ENCODE results near the gene PRKCQ.

Gene PRKCQ

GRCh38 chr10:6607778-6608177 is 27.7 kb upstream of the PRKCQ start:
- no peaks in the 10 kb centered on the region for H3K27me3 ChIP-seq (ENCODE audit: insufficient read depth, low read depth, severe bottlenecking)
- no peaks in the 10 kb centered on the region for H3K9me3 ChIP-seq (ENCODE audit: severe bottlenecking)
- no peaks in the 10 kb centered on the region for H3K36me3 ChIP-seq
- no peak overlapping the region for H3K27ac ChIP-seq
- DNase-seq = no peak
- TF ChIP-seq CTCF (IDR thresholded peaks at IDR 0.05; ENCODE audit: low read depth, low read length) = no peak
- H3K4me3 ChIP-seq (ENCODE audit: low read depth, low read length) = no peak overlapping the region

GRCh38 chr10:6607182-6607581 is 27.1 kb upstream of the PRKCQ start:
- TF ChIP-seq CTCF (IDR thresholded peaks at IDR 0.05; ENCODE audit: low read depth, low read length) = no peak
- no peak for DNase-seq
- H3K27ac ChIP-seq = no peak overlapping the region
- H3K9me3 ChIP-seq (ENCODE audit: severe bottlenecking) = no peaks in the 10 kb centered on the region
- no peaks in the 10 kb centered on the region for H3K27me3 ChIP-seq (ENCODE audit: insufficient read depth, low read depth, severe bottlenecking)
- H3K36me3 ChIP-seq = no peaks in the 10 kb centered on the region
- no peak overlapping the region for H3K4me3 ChIP-seq (ENCODE audit: low read depth, low read length)

GRCh38 chr10:6603142-6604125 is 23.4 kb upstream of the PRKCQ start:
- Histone ChIP-seq H3K27ac (no peak overlapping the region), H3K9me3 (ENCODE audit: severe bottlenecking) (no peaks in the 10 kb centered on the region), H3K36me3 (no peaks in the 10 kb centered on the region), H3K4me3 (ENCODE audit: low read depth, low read length) (no peak overlapping the region), H3K27me3 (ENCODE audit: insufficient read depth, low read depth, severe bottlenecking) (no peaks in the 10 kb centered on the region)
- DNase-seq = no peak
- TF ChIP-seq CTCF (IDR thresholded peaks at IDR 0.05; ENCODE audit: low read depth, low read length) = no peak

- Histone ChIP-seq H3K27me3 (ENCODE audit: insufficient read depth, low read depth, severe bottlenecking) (no peaks in the 10 kb centered on the region), H3K27ac (no peak overlapping the region), H3K36me3 (no peaks in the 10 kb centered on the region), H3K4me3 (ENCODE audit: low read depth, low read length) (no peak overlapping the region), H3K9me3 (ENCODE audit: severe bottlenecking) (no peaks in the 10 kb centered on the region)
- DNase-seq = no peak
- no peak for TF ChIP-seq CTCF (IDR thresholded peaks at IDR 0.05; ENCODE audit: low read depth, low read length)
Measured at GRCh38 chr10:6602700-6603084, 22.6 kb upstream of the PRKCQ start.

GRCh38 chr10:6602026-6602699 is 22.1 kb upstream of the PRKCQ start:
- no peak for DNase-seq
- H3K27me3 ChIP-seq (ENCODE audit: insufficient read depth, low read depth, severe bottlenecking) = no peaks in the 10 kb centered on the region
- H3K4me3 ChIP-seq (ENCODE audit: low read depth, low read length) = no peak overlapping the region
- TF ChIP-seq CTCF (IDR thresholded peaks at IDR 0.05; ENCODE audit: low read depth, low read length) = no peak
- H3K27ac ChIP-seq = no peak overlapping the region
- H3K36me3 ChIP-seq = no peaks in the 10 kb centered on the region
- H3K9me3 ChIP-seq (ENCODE audit: severe bottlenecking) = no peaks in the 10 kb centered on the region

All from WERI-Rb-1 (cell line).